ENCODE data around the gene LTBP3. TPM values are rescaled to one million over a fixed set of nuclear protein-coding genes. Genes with fewer than 3 reads are reported as not detected.
A peak's percentile ranks its signal among the peaks of the same experiment; 100 is the strongest.

LTBP3 gene
- total and polyA plus RNA-seq, 10 donors = 20.6 to 137 (median 87.5) TPM

- intact Hi-C loops (cut with DNase I; ENCODE audit: low total_unique reads) = no loop called here
- Histone ChIP-seq H3K27ac (peak within 1 kb of the TSS in 3 of 8 donors; percentile 10 to 45 (median 40)), H3K9me3 (no peaks in the 10 kb centered on the region), H3K27me3 (replicated peaks in 1 of 7) (no peaks in the 10 kb centered on the region), H3K36me3 (peaks cover 0 to 82% (median 58%) of the 10 kb centered on the region in 6 donors), H3K4me3 (no peak within 1 kb of the TSS), H3K4me1 (peaks cover 9 to 56% (median 37%) of the 10 kb centered on the region in 6 donors)
- 67 to 77% (median 73%) methylated on average over 6 to 12 of the region's 12 CpGs for WGBS, 5 donors
- DNase-seq = no peak
- TF ChIP-seq POLR2AphosphoS5 (IDR thresholded peaks at IDR 0.05) (peak in 2 of 3 donors; percentile 54 to 82), POLR2A (IDR thresholded peaks at IDR 0.05) (no peak)
Measured at GRCh38 chr11:65595543-65596281, 37.6 kb upstream of the LTBP3 start, which contains the start of gene KCNK7. KCNK7 (minus strand) TSS chr11:65595800; CDS start chr11:65595772, 28 bp downstream.

GRCh38 chr11:65595131-65595530 is 37.0 kb upstream of the LTBP3 start:
- H3K36me3 ChIP-seq = peaks cover 3 to 82% (median 64%) of the 10 kb centered on the region in 6 donors
- H3K4me1 ChIP-seq = peaks cover 11 to 62% (median 43%) of the 10 kb centered on the region in 6 donors
- H3K9me3 ChIP-seq = no peaks in the 10 kb centered on the region
- intact Hi-C loops (cut with DNase I; ENCODE audit: low total_unique reads) = no loop called here
- TF ChIP-seq POLR2AphosphoS5 (IDR thresholded peaks at IDR 0.05) (peak in 1 of 3 donors; percentile 24), POLR2A (IDR thresholded peaks at IDR 0.05) (no peak)
- 71 to 86% (median 76%) methylated on average over 3 of the region's 3 CpGs for WGBS, 5 donors
- H3K4me3 ChIP-seq = no peak overlapping the region
- no peaks in the 10 kb centered on the region for H3K27me3 ChIP-seq (replicated peaks in 1 of 7)
- no peak for DNase-seq
- H3K27ac ChIP-seq = peak overlapping the region in 3 of 8 donors; percentile 10 to 45 (median 40)

DNA sequence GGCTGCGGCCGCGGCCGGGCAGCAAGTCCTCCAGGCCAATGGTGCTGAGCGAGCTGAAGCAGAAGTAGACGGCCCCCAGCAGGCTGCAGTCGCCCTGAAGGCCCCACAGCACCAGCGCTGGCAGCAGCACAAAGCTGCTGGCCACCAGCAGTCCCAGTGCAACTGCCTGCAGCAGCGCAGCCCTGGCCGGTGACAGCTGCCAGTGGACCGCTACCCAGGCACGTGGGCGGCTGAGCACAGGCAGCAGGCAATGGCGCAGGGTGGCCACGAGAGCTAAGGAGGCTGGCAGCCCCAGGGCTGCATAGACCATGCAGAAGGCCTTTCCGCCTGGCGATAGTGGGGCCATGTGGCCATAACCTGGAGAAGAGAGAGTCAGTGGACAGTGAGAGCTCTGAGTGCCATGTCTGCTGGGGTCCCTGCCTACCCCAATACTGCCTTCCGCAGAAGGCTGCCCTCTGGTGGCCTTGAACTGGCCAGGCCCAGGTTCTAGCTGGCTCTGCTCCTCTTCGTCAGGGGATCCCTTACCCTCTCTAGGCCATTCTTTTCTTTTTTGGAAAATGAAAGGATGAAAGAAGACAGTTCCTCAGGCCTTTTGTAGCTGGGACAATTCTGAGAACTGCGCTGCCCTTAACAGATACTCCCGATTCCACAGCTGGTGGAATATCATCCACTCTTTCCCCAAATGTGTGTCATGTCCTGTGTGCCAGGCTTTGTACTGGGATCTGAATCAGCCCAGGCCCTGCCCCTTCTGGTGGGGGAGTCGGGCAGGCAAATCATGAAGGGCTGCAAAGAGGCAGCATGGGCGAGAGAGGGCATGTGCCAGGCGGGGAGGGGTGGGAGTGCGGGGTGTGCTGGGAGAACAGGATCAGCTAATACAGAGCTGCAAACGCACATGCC is 35.6 kb upstream of the LTBP3 start:
- no peaks in the 10 kb centered on the region for H3K27me3 ChIP-seq (replicated peaks in 1 of 7)
- peaks cover 3 to 82% (median 56%) of the 10 kb centered on the region in 6 donors for H3K36me3 ChIP-seq
- no peaks in the 10 kb centered on the region for H3K9me3 ChIP-seq
- WGBS, 5 donors = 77 to 89% (median 85%) methylated on average over 19 to 26 of the region's 26 CpGs
- H3K4me3 ChIP-seq = no peak overlapping the region
- intact Hi-C loops (cut with DNase I; ENCODE audit: low total_unique reads) = no loop called here
- TF ChIP-seq CTCF (IDR thresholded peaks at IDR 0.05 in 8 of 11, conservative IDR thresholded peaks at IDR 0.05 in 3 of 11) = peak; percentile 35 to 78 (median 60)
- peak; percentile 55 to 85 (median 63) for TF ChIP-seq POLR2AphosphoS5 (IDR thresholded peaks at IDR 0.05)
- TF ChIP-seq POLR2A (IDR thresholded peaks at IDR 0.05) = no peak
- no peak for DNase-seq
- H3K4me1 ChIP-seq = peaks cover 24 to 76% (median 57%) of the 10 kb centered on the region in 6 donors
- H3K27ac ChIP-seq = peak overlapping the region in 4 of 8 donors; percentile 9 to 86 (median 78)

DNA sequence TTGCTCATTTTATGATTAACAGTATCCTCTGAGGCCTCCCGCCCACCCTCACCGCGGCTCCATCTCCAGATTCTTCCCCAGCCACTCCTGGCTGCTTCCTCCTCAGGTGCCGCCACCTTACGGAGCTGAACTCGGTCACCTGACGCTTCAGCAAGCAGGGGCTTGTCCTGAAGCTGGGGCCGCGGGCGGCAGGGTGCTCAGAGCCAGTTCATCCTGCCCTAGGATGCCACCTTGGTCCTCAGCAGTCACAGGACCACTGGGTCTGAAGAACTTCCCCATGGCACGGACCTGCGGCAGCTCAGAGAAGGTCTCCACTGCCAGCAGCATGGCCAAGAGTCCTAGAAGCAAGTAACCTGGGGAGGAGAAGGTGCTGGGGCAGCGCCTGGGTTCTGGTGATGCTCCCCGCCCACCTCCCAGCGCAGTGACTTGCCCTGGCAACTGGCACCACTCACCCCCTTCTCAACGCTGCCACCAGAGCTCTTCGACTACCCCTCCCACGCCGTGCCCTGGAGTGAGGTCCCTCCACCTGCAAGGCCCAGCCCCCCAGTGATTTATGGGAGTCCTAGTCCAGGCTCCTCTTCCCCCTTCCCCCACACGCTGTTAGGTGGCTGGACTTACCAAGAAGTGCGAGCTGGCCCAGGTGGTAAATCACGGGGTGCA is 34.8 kb upstream of the LTBP3 start:
- peak in 1 of 3 donors; percentile 4 for TF ChIP-seq POLR2AphosphoS5 (IDR thresholded peaks at IDR 0.05)
- TF ChIP-seq POLR2A (IDR thresholded peaks at IDR 0.05) = no peak
- no peak for DNase-seq
- H3K4me3 ChIP-seq = no peak overlapping the region
- H3K9me3 ChIP-seq = no peaks in the 10 kb centered on the region
- intact Hi-C loops (cut with DNase I; ENCODE audit: low total_unique reads) = no loop called here
- H3K27me3 ChIP-seq (replicated peaks in 1 of 7) = no peaks in the 10 kb centered on the region
- H3K4me1 ChIP-seq = peaks cover 32 to 81% (median 65%) of the 10 kb centered on the region in 6 donors
- peaks cover 3 to 77% (median 48%) of the 10 kb centered on the region in 6 donors for H3K36me3 ChIP-seq
- WGBS, 5 donors = 82 to 89% (median 86%) methylated on average over 18 to 22 of the region's 22 CpGs
- peak overlapping the region in 6 of 8 donors; percentile 51 to 86 (median 74) for H3K27ac ChIP-seq

Measured in spleen (tissue), 11 donors.